Kidney (tissue), 14 donors: ENCODE results near the gene NPTX1. TPM values are rescaled to one million over a fixed set of nuclear protein-coding genes. Genes with fewer than 3 reads are reported as not detected.
A peak's percentile ranks its signal among the peaks of the same experiment; 100 is the strongest.

Experiments used
- DNase-seq, 5 donors: peaks; one replicate each; pipeline ENCODE4 v3.0.0-alpha.2; 2013 to 2020
- FAIRE-seq: peaks from 2 replicates; lab custom pipeline; 2012; peaks lifted over from hg19 to GRCh38; lab: Jason Lieb, UNC
- H3K27ac ChIP-seq, 2 donors: one replicate each; pipeline ENCODE4 v1.7.0; 2013; ENCODE audit warnings: low read depth in 2 of 2, low read length in 2 of 2, inconsistent platforms in 1 of 2
- H3K27me3 ChIP-seq: one replicate; pipeline ENCODE4 v1.7.1; 2013; ENCODE audit warnings: low read length, inconsistent platforms; ENCODE audit not compliant: control insufficient read depth, insufficient read depth
- H3K36me3 ChIP-seq, 3 donors: one replicate each; pipeline versions ENCODE4 v1.7.0 to v1.7.1; 2013; ENCODE audit warnings: low read length in 3 of 3, control low read depth in 1 of 3, inconsistent platforms in 1 of 3; ENCODE audit not compliant: insufficient read depth in 3 of 3, control insufficient read depth in 2 of 3
- H3K4me1 ChIP-seq, 3 donors: one replicate each; pipeline versions ENCODE4 v1.7.0 to v1.7.1; 2013; ENCODE audit warnings: low read length in 3 of 3, inconsistent platforms in 1 of 3, low read depth in 1 of 3; ENCODE audit not compliant: control insufficient read depth in 2 of 3, insufficient read depth in 2 of 3
- H3K4me3 ChIP-seq, 3 donors: one replicate each; pipeline versions ENCODE4 v1.7.0 to v1.8.1; 2013; ENCODE audit warnings: low read length in 3 of 3, control low read depth in 1 of 3, inconsistent platforms in 1 of 3
- H3K9ac ChIP-seq, 3 donors: one replicate each; pipeline versions ENCODE4 v1.7.0 to v1.7.1; 2013; ENCODE audit warnings: low read length in 3 of 3, control low read depth in 1 of 3, inconsistent platforms in 1 of 3
- H3K9me3 ChIP-seq, 3 donors: one replicate each; pipeline versions ENCODE4 v1.7.0 to v1.7.1; 2013; ENCODE audit warnings: low read length in 3 of 3, control low read depth in 1 of 3, inconsistent platforms in 1 of 3; ENCODE audit not compliant: control insufficient read depth in 2 of 3, insufficient read depth in 1 of 3
- CTCF ChIP-seq: IDR thresholded peaks from 3 replicates; pipeline ENCODE4 v1.5.1; 2012; ENCODE audit warnings: mild to moderate bottlenecking, moderate library complexity, borderline replicate concordance; ENCODE audit not compliant: insufficient read depth; ENCODE audit errors: extremely low read depth
- intact Hi-C: fragments of 100-400 bp; cut with DNase I; formaldehyde crosslinking; loops from one replicate; pipeline ENCODE4 v1.11.1; 2022
- polyA plus RNA-seq: library from polyadenylated mRNA; stranded (reverse); fragments of 350-450 nt; fragmentation: Illumina TruSeq; extraction: RNeasy Lipid Tissue Mini Kit (QIAGEN cat#74804); gene quantifications from one replicate; pipeline ENCODE4 v1.2.3, GENCODE V29; 2014; ENCODE audit warnings: low read depth, low replicate concordance; ENCODE audit not compliant: insufficient read depth
- total RNA-seq: library from RNA; stranded (reverse); fragmentation: NEBNext Ultra II Directional; extraction: Animal tissue kit (Norgen Biotek cat#: 25700); gene quantifications from one replicate; pipeline ENCODE4 v1.2.1, GENCODE V29; 2021
- donor health status: control.
- donor health status: control.
- donor health status: control.
- donor health status: control.
- donor health status: control.
- donor health status: DM: yes; HTN: yes; CAD: no.
- donor health status: Normal renal cell carcinoma (clear cell type).

NPTX1 gene
- total and polyA plus RNA-seq, 2 donors from 2014 or later = 0.31 to 0.39 TPM

GRCh38 chr17:80474961-80475909 is 1.2 kb downstream of the NPTX1 start:
- no peak overlapping the region for H3K4me3 ChIP-seq
- no peak for FAIRE-seq

GRCh38 chr17:80474231-80474960 is 2.0 kb downstream of the NPTX1 start:
- no peak for FAIRE-seq
- TF ChIP-seq CTCF = no peak
- no peak overlapping the region for H3K9ac ChIP-seq
- DNase-seq = peak in 4 of 5 donors; percentile 42 to 56 (median 44)
- H3K27ac ChIP-seq = no peak overlapping the region
- H3K4me1 ChIP-seq = peaks cover 0 to 15% (median 0%) of the 10 kb centered on the region in 3 donors
- H3K27me3 ChIP-seq = peaks cover 23% of the 10 kb centered on the region
- H3K4me3 ChIP-seq = no peak overlapping the region
- no peaks in the 10 kb centered on the region for H3K36me3 ChIP-seq
- H3K9me3 ChIP-seq = no peaks in the 10 kb centered on the region
- intact Hi-C loops = no loop called here

More at GRCh38 chr17:80474961-80475909, 1.2 kb downstream of the NPTX1 start:
- Histone ChIP-seq H3K9ac (no peak overlapping the region), H3K27me3 (peaks cover 26% of the 10 kb centered on the region), H3K27ac (no peak overlapping the region), H3K9me3 (no peaks in the 10 kb centered on the region), H3K4me1 (peaks cover 0 to 15% (median 0%) of the 10 kb centered on the region in 3 donors), H3K36me3 (no peaks in the 10 kb centered on the region)
- no peak for TF ChIP-seq CTCF
- DNase-seq = peak in 1 of 5 donors; percentile 71
- intact Hi-C loops = no loop called here

- intact Hi-C loops = no loop called here
- Histone ChIP-seq H3K27ac (no peak overlapping the region), H3K4me1 (peaks cover 0 to 13% (median 0%) of the 10 kb centered on the region in 3 donors), H3K36me3 (no peaks in the 10 kb centered on the region), H3K27me3 (peaks cover 17% of the 10 kb centered on the region), H3K4me3 (no peak overlapping the region), H3K9ac (no peak overlapping the region), H3K9me3 (no peaks in the 10 kb centered on the region)
- DNase-seq = peak in 1 of 5 donors; percentile 56
- no peak for TF ChIP-seq CTCF
- no peak for FAIRE-seq
These were observed 2.7 kb downstream of the NPTX1 start for GRCh38 chr17:80473701-80474100.
